Endothelial cell of umbilical vein (primary cell): Measurements from ENCODE around the gene PERM1. TPM values are rescaled to one million over a fixed set of nuclear protein-coding genes. Genes with fewer than 3 reads are reported as not detected.

Experiments
- BruUV-seq: library from RNA; stranded (reverse); fragments of 400-500 nt; replicated peaks from 2 replicates; lab custom pipeline; 2021; lab: Mats Ljungman, UMichigan
- CTCF ChIA-PET: fragments of 300-600, 350-600 bp; sonication (Branson Sonifier 250); formaldehyde crosslinking; loops from one replicate; lab custom pipeline; 2021; ENCODE audit warnings: antibody characterized with exemption, inconsistent platforms; lab: Charles Lee
- POLR2A ChIA-PET: fragments of 300-600, 350-600 bp; sonication (Branson Sonifier 250); formaldehyde crosslinking; loops from one replicate; lab custom pipeline; 2021; ENCODE audit warnings: antibody characterized with exemption, inconsistent platforms; lab: Charles Lee
- DNase-seq: peaks from one replicate; pipeline ENCODE4 v3.0.0-alpha.2; 2011; ENCODE audit warnings: low read depth, low spot score
- FAIRE-seq: peaks from 2 replicates; lab custom pipeline; 2011; peaks lifted over from hg19 to GRCh38; lab: Jason Lieb, UNC
- H2AFZ ChIP-seq: 2 replicates; pipeline ENCODE4 v1.6.0; 2012; ENCODE audit warnings: low read depth, low read length, control low read depth, inconsistent platforms
- H3K27ac ChIP-seq: 2 replicates; pipeline ENCODE4 v1.5.1; 2011; ENCODE audit warnings: low read depth, mild to moderate bottlenecking, control low read depth, low read length, moderate library complexity; ENCODE audit not compliant: insufficient read depth
- H3K27me3 ChIP-seq, 2 experiments: 2 replicates each; pipeline versions ENCODE4 v1.6.0 to v1.6.1; 2011; ENCODE audit warnings: low read length in 2 of 2, mixed read lengths in 1 of 2; ENCODE audit not compliant: control insufficient read depth in 2 of 2, insufficient read depth in 2 of 2
- H3K36me3 ChIP-seq, 2 experiments: 2 replicates in 1 of 2; 3 replicates in 1 of 2; pipeline ENCODE4 v1.5.1; 2011; ENCODE audit warnings: low read length in 2 of 2, mild to moderate bottlenecking in 1 of 2, moderate library complexity in 1 of 2; ENCODE audit not compliant: control insufficient read depth in 2 of 2, insufficient read depth in 2 of 2; ENCODE audit errors: extremely low read depth in 1 of 2
- H3K4me1 ChIP-seq: 3 replicates; pipeline ENCODE4 v1.5.1; 2011; ENCODE audit warnings: mild to moderate bottlenecking, low read length; ENCODE audit not compliant: control insufficient read depth, insufficient read depth; ENCODE audit errors: extremely low read depth
- H3K4me2 ChIP-seq: 2 replicates; pipeline ENCODE4 v1.6.1; 2011; ENCODE audit warnings: low read length, control low read depth, mixed read lengths; ENCODE audit not compliant: insufficient read depth
- H3K4me3 ChIP-seq, 3 experiments: fragments of 200-600 bp in 1 of 3; sonication (generic), shearing (Covaris generic) in 1 of 3; replicated peaks in 1 of 3; 2 replicates each; pipeline ENCODE4 v1.5.1; 2011 to 2016; ENCODE audit warnings: control low read depth in 3 of 3, low read length in 3 of 3, mild to moderate bottlenecking in 2 of 3, inconsistent platforms in 1 of 3, low read depth in 1 of 3, moderate library complexity in 1 of 3; ENCODE audit not compliant: insufficient read depth in 1 of 3
- H3K79me2 ChIP-seq: 2 replicates; pipeline ENCODE4 v1.6.0; 2012; ENCODE audit warnings: low read length, inconsistent platforms; ENCODE audit not compliant: control insufficient read depth, insufficient read depth
- H3K9ac ChIP-seq: replicated peaks from 2 replicates; pipeline ENCODE3; 2011; ENCODE audit warnings: low read length, control low read depth; ENCODE audit not compliant: insufficient read depth; ENCODE audit errors: extremely low read depth
- H3K9me1 ChIP-seq: replicated peaks from 3 replicates; pipeline ENCODE4 v1.6.0; 2011; ENCODE audit warnings: mild to moderate bottlenecking, low read length; ENCODE audit not compliant: control insufficient read depth, insufficient read depth; ENCODE audit errors: extremely low read depth
- H3K9me3 ChIP-seq: replicated peaks from 2 replicates; pipeline ENCODE4 v1.5.1; 2012; ENCODE audit warnings: low read length, inconsistent platforms; ENCODE audit not compliant: control insufficient read depth, insufficient read depth
- H4K20me1 ChIP-seq: replicated peaks from 2 replicates; pipeline ENCODE3; 2011; ENCODE audit warnings: mild to moderate bottlenecking, low read length; ENCODE audit not compliant: control insufficient read depth, insufficient read depth; ENCODE audit errors: extremely low read depth
- EZH2 ChIP-seq: IDR thresholded peaks from 2 replicates; pipeline ENCODE4 v1.6.1; 2012; ENCODE audit warnings: borderline replicate concordance, low read depth, mild to moderate bottlenecking, moderate library complexity, low read length, inconsistent platforms; ENCODE audit not compliant: severe bottlenecking
- FOS ChIP-seq: IDR thresholded peaks from 2 replicates; pipeline ENCODE4 v1.6.1; 2011; ENCODE audit warnings: mild to moderate bottlenecking, low read length, moderate library complexity, borderline replicate concordance; ENCODE audit not compliant: insufficient read depth
- GATA2 ChIP-seq: IDR thresholded peaks from 2 replicates; pipeline ENCODE4 v1.7.0; 2011; ENCODE audit warnings: low read depth, mild to moderate bottlenecking, moderate library complexity, mixed read lengths, low read length; ENCODE audit not compliant: insufficient read length, insufficient read depth
- JUN ChIP-seq: IDR thresholded peaks from 2 replicates; pipeline ENCODE4 v1.6.1; 2011; ENCODE audit warnings: borderline replicate concordance, low read depth; ENCODE audit not compliant: insufficient read length, insufficient read depth
- MYC ChIP-seq: IDR thresholded peaks from one replicate; pipeline ENCODE4 v1.6.1; 2011; ENCODE audit warnings: mild to moderate bottlenecking, low read depth, low read length
- POLR2A ChIP-seq: IDR thresholded peaks from 2 replicates; pipeline ENCODE4 v1.6.1; 2012; ENCODE audit warnings: low read depth, mild to moderate bottlenecking, control low read depth, low read length
- POLR2AphosphoS5 ChIP-seq: IDR thresholded peaks from 2 replicates; pipeline ENCODE4 v1.6.1; 2012; ENCODE audit warnings: low read depth, mild to moderate bottlenecking, control low read depth, low read length, moderate library complexity; ENCODE audit not compliant: insufficient read depth
- dilution Hi-C: fragments of 300-500 bp; cut with MboI; formaldehyde crosslinking; loops from one replicate; pipeline ENCODE4 v1.15.0; 2019; ENCODE audit warnings: low sequenced_read_pairs; ENCODE audit not compliant: extremely low pct_ligation_motif_present
- intact Hi-C: fragments of 100-400 bp; cut with micrococcal nuclease; formaldehyde crosslinking; loops from one replicate; pipeline ENCODE4 v1.10.0; 2022
- polyA plus RNA-seq, 4 experiments: library from polyadenylated mRNA; depleted of rRNA in 3 of 4; stranded (reverse) in 3 of 4; unstranded in 1 of 4; fragments of >200 nt; gene quantifications; 2 replicates each; pipeline versions ENCODE4 v1.2.1 to v1.2.3, GENCODE V29; 2011 to 2012; ENCODE audit warnings: missing spikeins in 1 of 4
- total RNA-seq: library from RNA; stranded (reverse); gene quantifications from 2 replicates; pipeline ENCODE4 v1.2.3, GENCODE V29; 2021
- TF ChIP-seq, protein P1 (sequence below): IDR thresholded peaks from 2 replicates; pipeline ENCODE4 v1.6.1; 2011; ENCODE audit not compliant: insufficient read depth, insufficient read length
- TF ChIP-seq, protein P2 (sequence below), 2 donors: IDR thresholded peaks; 1 replicate in 1 of 2; 2 replicates in 1 of 2; pipeline ENCODE4 v1.5.1; 2011; ENCODE audit warnings: low read length in 2 of 2, mild to moderate bottlenecking in 2 of 2, moderate library complexity in 2 of 2, control low read depth in 1 of 2, inconsistent platforms in 1 of 2, low read depth in 1 of 2; ENCODE audit not compliant: insufficient read depth in 1 of 2; ENCODE audit errors: extremely low read depth in 1 of 2

Gene PERM1
- total and polyA plus RNA-seq, 2 donors (not counting 3 experiments of a cell fraction or from before 2014, with no cell fraction given) = not detected

GRCh38 chr1:936348-937264, 45.3 kb downstream of the PERM1 start:
- no peaks in the 10 kb centered on the region for H3K9me1 ChIP-seq
- no peak overlapping the region for H2AFZ ChIP-seq
- DNase-seq = no peak
- no peaks in the 10 kb centered on the region for H3K36me3 ChIP-seq
- H3K4me3 ChIP-seq = no peak overlapping the region
- POLR2A ChIA-PET = no interaction called here
- CTCF ChIA-PET = no interaction called here
- dilution Hi-C loops (no loop called here), intact Hi-C loops (no loop called here)
- H3K4me1 ChIP-seq = peaks cover 9% of the 10 kb centered on the region
- TF ChIP-seq, protein P1, sequence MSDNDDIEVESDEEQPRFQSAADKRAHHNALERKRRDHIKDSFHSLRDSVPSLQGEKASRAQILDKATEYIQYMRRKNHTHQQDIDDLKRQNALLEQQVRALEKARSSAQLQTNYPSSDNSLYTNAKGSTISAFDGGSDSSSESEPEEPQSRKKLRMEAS = no peak
- no peak for TF ChIP-seq MYC
- no peak for TF ChIP-seq EZH2
- no peak for TF ChIP-seq POLR2A
- TF ChIP-seq, protein P2, sequence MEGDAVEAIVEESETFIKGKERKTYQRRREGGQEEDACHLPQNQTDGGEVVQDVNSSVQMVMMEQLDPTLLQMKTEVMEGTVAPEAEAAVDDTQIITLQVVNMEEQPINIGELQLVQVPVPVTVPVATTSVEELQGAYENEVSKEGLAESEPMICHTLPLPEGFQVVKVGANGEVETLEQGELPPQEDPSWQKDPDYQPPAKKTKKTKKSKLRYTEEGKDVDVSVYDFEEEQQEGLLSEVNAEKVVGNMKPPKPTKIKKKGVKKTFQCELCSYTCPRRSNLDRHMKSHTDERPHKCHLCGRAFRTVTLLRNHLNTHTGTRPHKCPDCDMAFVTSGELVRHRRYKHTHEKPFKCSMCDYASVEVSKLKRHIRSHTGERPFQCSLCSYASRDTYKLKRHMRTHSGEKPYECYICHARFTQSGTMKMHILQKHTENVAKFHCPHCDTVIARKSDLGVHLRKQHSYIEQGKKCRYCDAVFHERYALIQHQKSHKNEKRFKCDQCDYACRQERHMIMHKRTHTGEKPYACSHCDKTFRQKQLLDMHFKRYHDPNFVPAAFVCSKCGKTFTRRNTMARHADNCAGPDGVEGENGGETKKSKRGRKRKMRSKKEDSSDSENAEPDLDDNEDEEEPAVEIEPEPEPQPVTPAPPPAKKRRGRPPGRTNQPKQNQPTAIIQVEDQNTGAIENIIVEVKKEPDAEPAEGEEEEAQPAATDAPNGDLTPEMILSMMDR (IDR thresholded peaks at IDR 0.05; ENCODE audit: extremely low read depth in 1 of 2, insufficient read depth in 1 of 2, low read depth in 1 of 2, low read length in 2 of 2) = no peak
- no peak for TF ChIP-seq JUN
- no peak for TF ChIP-seq POLR2AphosphoS5
- no peak for TF ChIP-seq FOS
- no peak for TF ChIP-seq GATA2
- no peak overlapping the region for H3K27ac ChIP-seq
- H3K9me3 ChIP-seq = no peaks in the 10 kb centered on the region
- no peaks in the 10 kb centered on the region for H4K20me1 ChIP-seq
- no peaks in the 10 kb centered on the region for H3K79me2 ChIP-seq
- peaks cover 19 to 27% of the 10 kb centered on the region in 2 experiments for H3K27me3 ChIP-seq
- no peak for FAIRE-seq
- no TSS peak for BruUV-seq
- H3K9ac ChIP-seq = no peak overlapping the region
- no peak overlapping the region for H3K4me2 ChIP-seq
